ENCODE measurements around the gene SAFB. TPM values are rescaled to one million over a fixed set of nuclear protein-coding genes. Genes with fewer than 3 reads are reported as not detected.
A peak's percentile ranks its signal among the peaks of the same experiment; 100 is the strongest.

SAFB gene
- total and polyA plus RNA-seq, 8 donors: 63.7 to 206 (median 165) TPM

DNA sequence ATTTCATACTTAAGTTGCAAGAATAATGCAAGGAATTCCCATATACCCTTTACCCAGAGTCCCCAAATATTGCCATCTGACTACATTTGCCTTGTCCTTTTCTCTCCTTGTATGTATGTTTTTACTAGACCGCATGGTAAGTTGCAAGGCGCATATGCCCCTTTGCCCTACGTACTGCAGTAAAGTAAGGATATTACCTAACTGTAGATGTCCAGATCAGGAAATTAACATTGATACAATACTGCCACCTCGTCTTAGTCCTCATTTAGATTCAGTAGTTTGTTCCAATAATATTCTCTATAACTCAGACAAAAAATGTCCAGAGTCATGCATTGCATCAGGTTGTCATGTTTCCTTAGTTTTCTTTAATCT is 9.3 kb downstream of the SAFB start:
- no peak for ATAC-seq
- peak overlapping the region in 1 of 2 donors; percentile 49 for H3K27ac ChIP-seq
- H3K4me3 ChIP-seq: no peak overlapping the region
- peaks cover 0 to 42% of the 10 kb centered on the region in 2 donors for H3K36me3 ChIP-seq
- peaks cover 33 to 91% of the 10 kb centered on the region in 2 donors for H3K4me1 ChIP-seq
- H3K27me3 ChIP-seq: no peaks in the 10 kb centered on the region
- intact Hi-C loops (cut with DNase I): no loop called here
- no peak for DNase-seq
- no peak for TF ChIP-seq CTCF (IDR thresholded peaks at IDR 0.05)
- H3K9me3 ChIP-seq: no peaks in the 10 kb centered on the region

GRCh38 chr19:5632657-5633056 is 9.8 kb downstream of the SAFB start:
- Histone ChIP-seq H3K4me1 (peaks cover 29 to 91% of the 10 kb centered on the region in 2 donors), H3K9me3 (no peaks in the 10 kb centered on the region), H3K27me3 (no peaks in the 10 kb centered on the region), H3K36me3 (peaks cover 0 to 38% of the 10 kb centered on the region in 2 donors), H3K4me3 (no peak overlapping the region), H3K27ac (peak overlapping the region in 1 of 2 donors; percentile 49)
- DNase-seq (no peak), ATAC-seq (no peak)
- intact Hi-C loops (cut with DNase I): no loop called here
- no peak for TF ChIP-seq CTCF (IDR thresholded peaks at IDR 0.05)

- intact Hi-C loops (cut with DNase I): no loop called here
- peaks cover 0 to 10% of the 10 kb centered on the region in 2 donors for H3K36me3 ChIP-seq
- TF ChIP-seq CTCF (IDR thresholded peaks at IDR 0.05): no peak
- DNase-seq (no peak), ATAC-seq (no peak)
- H3K9me3 ChIP-seq: no peaks in the 10 kb centered on the region
- no peak overlapping the region for H3K4me3 ChIP-seq
- H3K27me3 ChIP-seq: no peaks in the 10 kb centered on the region
- no peak overlapping the region for H3K27ac ChIP-seq
- peaks cover 21 to 72% of the 10 kb centered on the region in 2 donors for H3K4me1 ChIP-seq
Observed at GRCh38 chr19:5635427-5635826, 12.5 kb downstream of the SAFB start.

DNA sequence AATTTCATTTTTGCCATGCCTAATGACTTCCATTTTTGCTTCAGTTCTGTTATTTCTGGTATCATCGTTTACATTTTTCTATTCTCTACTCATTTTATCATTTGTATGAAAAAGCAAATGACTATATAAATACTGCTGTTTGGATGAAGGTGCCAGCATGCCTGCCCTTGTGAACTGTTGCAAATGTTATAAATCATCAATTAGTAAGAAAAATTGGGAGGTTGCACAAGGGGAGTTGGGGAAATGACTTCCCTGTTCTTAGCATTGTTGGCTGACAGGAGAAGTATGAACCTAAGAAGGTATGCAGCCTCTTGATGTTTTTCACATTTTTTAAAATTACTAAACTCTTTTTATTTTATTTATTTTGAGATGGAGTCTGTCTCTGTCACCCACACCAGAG is 15.1 kb downstream of the SAFB start:
- no peaks in the 10 kb centered on the region for H3K9me3 ChIP-seq
- no peaks in the 10 kb centered on the region for H3K27me3 ChIP-seq
- DNase-seq: no peak
- peaks cover 0 to 21% of the 10 kb centered on the region in 2 donors for H3K36me3 ChIP-seq
- H3K4me1 ChIP-seq: peaks cover 2 to 52% of the 10 kb centered on the region in 2 donors
- H3K27ac ChIP-seq: peak overlapping the region in 1 of 2 donors; percentile 41
- TF ChIP-seq CTCF (IDR thresholded peaks at IDR 0.05): no peak
- ATAC-seq: no peak
- H3K4me3 ChIP-seq: no peak overlapping the region
- intact Hi-C loops (cut with DNase I): no loop called here

- intact Hi-C loops (cut with DNase I): no loop called here
- ATAC-seq (peak; percentile 41), DNase-seq (no peak)
- Histone ChIP-seq H3K36me3 (peaks cover 0 to 49% of the 10 kb centered on the region in 2 donors), H3K27me3 (no peaks in the 10 kb centered on the region), H3K4me1 (peaks cover 0 to 26% of the 10 kb centered on the region in 2 donors), H3K9me3 (no peaks in the 10 kb centered on the region), H3K4me3 (no peak overlapping the region), H3K27ac (no peak overlapping the region)
- TF ChIP-seq CTCF (IDR thresholded peaks at IDR 0.05): no peak
Observed at GRCh38 chr19:5641171-5641570, 18.3 kb downstream of the SAFB start.
